HG03342 (cell line): ENCODE measurements around the gene RAB5A.
A peak's percentile ranks its signal among the peaks of the same experiment; 100 is the strongest.
"Not testable (repeated sequence)": the region's sequence is repeated elsewhere in the genome, so short reads cannot be mapped to it uniquely, and the experiment has no call there.

Source experiments
- ATAC-seq: cut with Tn5 transposase; IDR thresholded peaks from one replicate; pipeline ENCODE4 v1.9.1; 2021; ENCODE audit warnings: mild to moderate bottlenecking, moderate library complexity; ENCODE audit not compliant: unreplicated experiment

RAB5A gene

GRCh38 chr3:19947549-19948225 is 790 bp downstream of the RAB5A start:
- ATAC-seq: peak; percentile 17

DNA sequence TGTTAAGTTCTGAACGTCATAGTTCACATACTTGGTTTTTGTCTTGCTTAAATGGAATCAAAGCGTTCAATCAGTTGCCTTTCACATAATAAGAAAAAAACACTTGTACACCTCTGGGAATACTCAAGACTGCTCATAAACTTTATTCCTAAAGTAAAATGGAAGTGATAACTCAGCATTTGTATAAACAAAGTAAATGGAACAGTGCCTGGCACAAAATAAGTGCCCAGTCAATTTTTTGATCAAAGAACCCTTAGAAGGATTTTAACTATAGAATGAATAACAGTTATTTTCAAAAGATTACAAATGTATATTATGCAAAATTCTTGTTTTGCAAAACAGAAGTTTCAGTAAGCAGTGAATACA is 1.3 kb downstream of the RAB5A start:
- no peak for ATAC-seq

DNA sequence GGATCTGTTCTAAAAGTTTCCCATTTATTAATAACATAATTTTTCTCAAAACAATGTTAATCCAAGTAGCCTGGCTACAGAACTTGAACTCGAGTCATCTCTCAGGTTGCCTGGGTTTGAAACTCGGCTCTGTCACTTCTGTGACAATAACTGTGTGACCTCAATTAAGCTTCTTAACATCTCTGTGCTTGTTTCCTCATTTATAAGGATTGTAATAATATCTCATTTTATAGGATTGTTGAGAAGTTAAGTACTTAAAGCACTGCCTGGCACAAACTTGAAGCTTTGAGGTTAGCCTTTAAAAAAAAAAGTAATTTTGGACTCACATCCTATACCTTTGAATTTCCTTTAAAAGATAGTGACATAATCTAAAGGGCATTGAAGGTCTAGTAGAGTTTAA is 3.4 kb downstream of the RAB5A start:
- ATAC-seq: no peak

GRCh38 chr3:19954676-19955075 is 7.8 kb downstream of the RAB5A start:
- ATAC-seq: no peak

DNA sequence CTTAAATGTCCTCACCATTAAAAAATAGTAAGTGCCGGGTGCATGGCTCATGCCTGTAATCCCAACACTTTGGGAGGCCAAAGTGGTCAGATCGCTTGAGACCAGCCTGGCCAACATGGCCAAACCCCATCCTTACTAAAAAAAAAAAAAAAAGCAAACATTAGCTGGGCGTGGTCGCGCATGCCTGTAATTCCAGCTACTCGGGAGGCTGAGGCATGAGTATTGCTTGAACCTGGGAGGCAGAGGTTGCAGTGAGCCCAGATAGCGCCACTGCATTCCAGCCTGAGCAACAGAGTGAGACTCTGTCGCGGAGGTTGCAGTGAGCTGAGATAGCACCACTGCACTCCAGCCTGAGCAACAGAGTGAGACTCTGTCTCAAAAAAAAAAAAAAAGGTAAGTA is 10.5 kb downstream of the RAB5A start:
- ATAC-seq: not testable (repeated sequence)

DNA sequence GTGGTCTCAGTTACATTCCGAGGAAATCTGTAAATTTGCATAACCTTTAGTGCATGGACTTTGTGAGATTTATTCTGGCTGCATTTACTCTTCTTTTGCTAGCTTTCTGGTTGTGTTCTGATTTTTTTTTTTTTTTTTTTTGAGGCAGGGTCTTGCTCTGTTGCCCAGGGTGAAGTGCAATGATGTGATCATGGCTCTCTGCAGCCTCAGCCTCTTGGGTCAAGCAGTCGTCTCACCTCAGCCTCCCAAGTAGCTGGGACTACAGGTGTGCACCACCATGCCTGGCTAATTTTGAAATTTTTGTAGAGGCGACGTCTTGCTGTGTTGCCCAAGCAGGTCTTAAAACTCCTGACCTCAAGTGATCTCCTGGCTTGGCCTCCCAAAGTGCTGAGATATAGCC is 12.6 kb downstream of the RAB5A start:
- ATAC-seq: no peak

GRCh38 chr3:19960696-19961095 is 13.8 kb downstream of the RAB5A start:
- ATAC-seq: no peak

DNA sequence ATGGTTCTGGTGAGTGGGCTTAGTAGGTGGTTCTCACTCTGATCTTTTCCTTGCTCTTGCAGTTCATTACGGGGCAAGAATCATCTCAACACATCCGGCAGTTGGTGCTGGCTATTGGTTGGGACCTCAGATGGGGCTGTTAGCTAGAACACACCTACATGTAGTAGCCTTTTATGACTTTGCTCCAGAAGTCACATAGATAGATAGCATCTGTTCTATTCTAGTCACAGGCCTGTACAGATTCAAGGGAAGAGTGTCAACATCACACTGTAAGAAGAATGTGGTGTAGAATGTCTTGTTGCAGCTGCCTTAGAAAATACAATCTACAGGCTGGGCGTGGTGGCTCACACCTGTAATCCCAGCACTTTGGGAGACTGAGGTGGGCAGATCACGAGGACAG is 15.1 kb downstream of the RAB5A start:
- no peak for ATAC-seq

DNA sequence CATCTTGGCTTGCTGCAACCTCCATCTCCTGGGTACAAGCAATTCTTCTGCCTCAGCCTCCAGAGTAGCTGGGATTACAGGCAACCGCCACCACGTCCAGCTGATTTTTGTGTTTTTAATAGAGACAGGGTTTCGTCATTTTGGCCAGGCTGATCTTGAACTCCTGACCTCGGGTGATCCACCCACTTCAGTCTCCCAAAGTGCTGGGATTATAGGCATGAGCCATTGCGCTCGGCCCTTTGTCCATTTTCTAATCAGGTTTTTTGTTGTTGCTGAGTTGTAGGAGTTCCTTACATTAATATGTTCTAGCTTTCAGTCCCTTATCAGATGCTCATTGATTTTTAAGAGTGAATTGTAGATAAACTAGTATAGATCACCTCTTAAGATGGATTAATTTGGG is 20.3 kb downstream of the RAB5A start:
- ATAC-seq: no peak

DNA sequence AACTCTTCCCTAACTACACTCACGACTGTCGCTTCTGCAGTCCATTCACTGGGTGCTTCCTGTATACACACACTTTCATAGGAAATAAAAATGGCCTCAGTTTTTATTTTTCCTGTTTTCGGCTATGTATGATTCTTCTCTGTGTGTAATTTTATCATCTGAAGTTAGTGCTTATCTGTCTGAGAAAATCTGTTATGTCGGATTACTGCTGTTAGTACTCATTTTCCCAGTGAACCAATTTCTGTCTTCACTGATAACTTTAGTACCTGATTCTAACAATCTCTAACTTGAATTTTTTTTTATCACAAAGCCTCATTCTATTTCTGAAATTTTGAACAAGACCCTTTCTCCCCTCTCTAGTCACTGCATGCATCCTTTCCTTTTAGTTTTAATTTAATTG is 20.9 kb downstream of the RAB5A start:
- ATAC-seq: no peak

DNA sequence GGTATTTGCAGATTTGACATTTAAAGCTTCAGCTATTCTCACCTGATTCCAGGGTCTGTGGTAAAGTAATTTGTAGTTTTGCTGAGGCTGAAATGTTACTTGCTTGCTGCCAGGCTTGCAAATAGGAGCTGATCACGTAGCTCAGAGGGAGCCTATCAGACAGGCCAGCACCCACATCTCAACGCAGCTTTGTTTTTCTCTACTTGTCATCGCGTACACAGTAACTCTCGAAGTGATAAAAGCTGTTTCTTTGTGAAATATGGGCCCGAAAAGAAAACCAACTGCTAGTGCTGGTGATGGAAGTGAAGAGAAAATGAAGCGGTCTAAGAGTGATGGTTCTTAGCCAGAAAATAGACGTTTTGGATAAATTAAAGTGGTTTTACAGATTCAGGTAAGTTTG is 23.4 kb downstream of the RAB5A start:
- no peak for ATAC-seq

- no peak for ATAC-seq
Observed at GRCh38 chr3:19972054-19972453, 25.2 kb downstream of the RAB5A start.

GRCh38 chr3:19988904-19989303 is 42.0 kb downstream of the RAB5A start:
- not testable (repeated sequence) for ATAC-seq

- no peak for ATAC-seq
Observed at GRCh38 chr3:19994796-19995195, 47.9 kb downstream of the RAB5A start.

DNA sequence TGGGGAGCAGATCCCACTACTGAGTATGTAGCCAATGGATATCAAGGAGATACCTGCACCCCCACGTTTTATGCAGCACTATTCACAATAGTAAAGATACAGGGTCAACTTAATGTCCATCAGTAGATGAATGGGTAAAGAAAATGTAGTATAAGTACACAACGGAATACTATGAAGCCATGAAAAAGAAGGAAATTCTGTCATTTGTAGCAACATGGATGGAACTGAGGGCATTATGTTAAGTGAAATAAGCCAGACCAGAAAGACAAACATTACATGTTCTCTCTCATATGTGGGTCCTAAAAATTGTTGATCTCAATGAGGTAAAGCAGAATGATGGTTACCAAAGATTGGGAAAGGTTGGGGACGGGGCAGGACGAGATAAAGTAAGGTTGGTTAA is 50.6 kb downstream of the RAB5A start:
- ATAC-seq: no peak

GRCh38 chr3:20001932-20002331 is 55.0 kb downstream of the RAB5A start:
- ATAC-seq: no peak

DNA sequence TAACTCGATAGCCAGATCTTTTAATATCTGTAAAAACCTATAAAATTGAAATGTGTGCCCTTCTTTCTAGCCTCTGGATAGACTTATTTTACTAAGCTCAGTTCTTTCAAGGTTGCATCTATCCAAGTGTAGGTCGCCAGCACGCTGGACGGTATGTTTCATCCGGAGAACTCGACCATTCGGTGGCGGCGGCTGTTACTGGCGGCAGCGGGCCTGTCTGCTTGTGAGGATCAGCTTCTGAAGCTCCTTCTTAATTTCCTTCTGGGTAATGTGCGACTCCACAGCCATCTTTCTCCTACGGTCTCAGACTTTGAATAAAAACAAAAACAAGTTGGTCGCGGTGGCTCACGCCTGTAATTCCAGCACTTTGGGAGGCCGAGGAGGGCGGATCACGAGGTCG is 61.1 kb downstream of the RAB5A start:
- no peak for ATAC-seq

- ATAC-seq: no peak
Observed at GRCh38 chr3:20008646-20009045, 61.7 kb downstream of the RAB5A start.

DNA sequence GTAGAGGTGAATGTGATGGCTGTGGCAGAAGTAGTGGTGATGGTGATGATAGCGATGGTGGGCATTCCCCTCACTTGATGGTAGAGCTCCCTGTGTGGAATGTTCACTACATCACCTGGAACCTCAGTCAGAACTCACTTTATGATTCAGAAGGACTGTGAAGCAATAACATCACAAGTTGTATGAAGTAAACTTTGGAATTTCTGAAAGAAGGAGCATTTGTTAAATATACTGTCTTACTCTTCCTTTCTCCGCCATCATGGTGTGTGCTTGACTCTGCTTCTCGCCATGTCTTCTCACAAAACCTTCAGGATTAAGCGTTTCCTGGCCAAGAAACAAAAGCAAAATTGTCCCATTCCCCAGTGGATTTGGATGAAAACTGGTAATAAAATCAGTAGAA is 65.3 kb downstream of the RAB5A start, which contains the start of gene PP2D1:
TSS of gene PP2D1 (minus strand) at position 101 of the 400 bp plus-strand sequence. CDS start 192 bp downstream, outside the sequence.
- no peak for ATAC-seq

DNA sequence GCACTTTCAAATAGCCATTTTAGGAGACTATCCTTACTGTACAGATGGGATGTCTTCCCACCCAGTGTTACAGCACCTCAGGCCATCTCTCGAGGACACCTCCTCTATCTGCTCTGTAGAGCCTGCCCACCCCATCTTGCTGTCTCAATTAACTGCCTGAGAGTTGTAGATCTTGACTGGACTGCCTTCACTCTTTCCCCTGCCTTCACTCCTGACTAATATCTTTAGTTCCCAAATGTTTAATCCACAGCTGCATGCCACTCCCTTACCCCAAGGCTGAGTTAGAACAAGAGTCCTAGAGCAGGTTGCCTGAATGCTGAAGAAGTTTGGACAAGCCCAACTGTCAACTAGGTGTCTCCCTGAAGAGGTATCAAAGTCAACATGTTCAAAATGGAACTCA is 66.5 kb downstream of the RAB5A start:
- ATAC-seq: no peak

DNA sequence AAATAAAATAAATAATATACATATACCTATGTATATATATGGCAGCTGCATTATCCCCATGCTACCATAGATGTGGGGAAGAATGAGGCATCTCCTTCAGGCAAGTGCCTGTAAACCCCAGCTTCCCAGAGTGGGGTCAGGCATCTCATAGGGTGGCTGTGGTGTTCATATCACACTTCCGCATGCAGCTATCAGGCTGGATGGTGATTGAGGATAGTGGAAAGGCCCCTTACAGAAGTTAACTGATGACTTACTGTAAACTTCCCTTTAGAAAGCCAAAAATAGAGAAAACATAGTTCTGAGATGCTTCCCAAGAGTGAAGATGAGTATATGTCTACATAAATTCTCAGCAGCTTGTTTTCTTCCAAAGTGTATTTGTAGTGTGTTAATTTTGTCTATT is 68.6 kb downstream of the RAB5A start:
- no peak for ATAC-seq

DNA sequence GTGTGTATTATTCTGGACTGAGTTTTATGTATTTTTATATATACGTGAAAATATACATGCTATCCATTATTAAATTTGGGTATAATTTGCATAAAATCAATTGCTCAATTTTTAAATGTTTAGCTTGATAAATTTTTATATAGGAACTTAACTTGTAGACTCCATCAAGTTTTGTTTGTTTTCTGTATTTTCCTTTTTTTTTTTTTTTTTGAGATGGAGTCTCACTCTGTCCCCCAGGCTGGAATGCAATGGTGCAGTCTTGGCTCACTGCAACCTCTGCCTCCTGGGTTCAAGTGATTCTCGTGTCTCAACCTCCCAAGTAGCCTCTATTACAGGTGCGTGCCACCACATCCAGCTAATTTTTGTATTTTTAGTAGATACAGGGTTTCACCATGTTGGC is 69.2 kb downstream of the RAB5A start:
- not testable (repeated sequence) for ATAC-seq

GRCh38 chr3:20022954-20023622 is 76.2 kb downstream of the RAB5A start:
- no peak for ATAC-seq
